Measurements from ENCODE around the gene ABLIM2. TPM values are rescaled to one million over a fixed set of nuclear protein-coding genes. Genes with fewer than 3 reads are reported as not detected.
A peak's percentile ranks its signal among the peaks of the same experiment; 100 is the strongest.

Gene ABLIM2
- total RNA-seq, 1 experiment from 2014 or later: 1.0 TPM

DNA sequence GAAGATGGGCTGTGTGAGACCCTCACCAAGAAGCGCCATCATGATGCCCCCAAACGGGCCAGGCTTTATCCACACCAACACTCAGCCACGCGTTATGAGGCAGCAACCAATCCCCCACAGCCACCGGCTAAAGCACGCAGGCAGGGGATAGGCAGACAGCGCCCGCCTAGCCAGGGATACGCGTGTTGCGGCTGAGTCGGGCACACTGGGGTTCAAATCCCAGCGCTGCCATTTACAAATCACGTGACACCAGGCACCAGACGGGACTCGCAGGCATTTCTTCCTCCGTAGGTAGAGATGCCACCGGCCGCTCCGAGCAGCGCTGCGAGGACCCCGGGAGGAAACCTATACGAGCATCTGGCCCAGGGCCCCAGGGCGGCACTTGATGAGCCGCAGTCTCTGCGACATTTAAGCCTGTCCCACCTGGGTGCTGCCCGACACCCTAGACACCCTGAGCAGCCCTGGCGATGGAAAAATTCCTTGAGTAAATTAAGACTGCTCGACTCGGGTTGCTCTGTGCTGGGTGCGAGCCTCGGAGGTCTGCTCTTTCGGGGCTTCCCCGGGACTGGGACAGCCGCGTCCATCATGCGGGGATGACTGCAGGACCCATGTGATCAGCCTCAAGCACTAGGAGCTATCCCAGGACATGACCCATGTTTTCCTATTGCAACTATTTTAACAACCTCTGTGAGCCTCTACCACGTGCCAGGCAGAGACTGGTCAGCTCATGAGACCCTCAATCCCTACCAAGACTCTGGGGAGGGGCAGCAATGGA, 6.3 kb downstream of the ABLIM2 start:
- no peak overlapping the region for H3K4me3 Mint-ChIP-seq

More for the DNA sequence above, 6.3 kb downstream of the ABLIM2 start:
- H3K27ac ChIP-seq (ENCODE audit: insufficient read length, low read depth, low read length): no peak overlapping the region
- no peak overlapping the region for H2BK12ac ChIP-seq (ENCODE audit: insufficient read length, low read depth, low read length)
- H2BK5ac ChIP-seq (ENCODE audit: insufficient read length, low read length): no peak overlapping the region
- H3K9me3 ChIP-seq (ENCODE audit: control insufficient read depth, low read depth, low read length): no peaks in the 10 kb centered on the region
- no peak overlapping the region for H2BK15ac ChIP-seq (ENCODE audit: low read depth, low read length)
- no peak overlapping the region for H2BK20ac ChIP-seq (ENCODE audit: low read depth, low read length, poor library complexity, severe bottlenecking)
- H4K5ac ChIP-seq (ENCODE audit: insufficient read length, low read depth, low read length): no peak overlapping the region
- no peak for DNase-seq
- no CpG with 5 or more reads among the region's 39 CpGs for WGBS (ENCODE audit: extremely low coverage, insufficient read length, low lambda C conversion rate)
- no peak overlapping the region for H3K23ac ChIP-seq (ENCODE audit: insufficient read length, low read depth, low read length)
- H3K14ac ChIP-seq (ENCODE audit: insufficient read depth, low read length): no peak overlapping the region
- H3K4me1 ChIP-seq (ENCODE audit: insufficient read depth, low read length): no peaks in the 10 kb centered on the region; the same call in 1 of the 2 replicates
- H3K36me3 Mint-ChIP-seq (ENCODE audit: insufficient read depth in 1 of 3, low read depth in 3 of 3): no peaks in the 10 kb centered on the region
- H3K56ac ChIP-seq (ENCODE audit: insufficient read length, low read depth, low read length): no peak overlapping the region
- H3K4me1 Mint-ChIP-seq: peaks cover 9 to 16% of the 10 kb centered on the region in 2 experiments
- H2AFZ ChIP-seq (ENCODE audit: low read length): no peak overlapping the region
- no peak overlapping the region for H4K91ac ChIP-seq (ENCODE audit: insufficient read length, low read depth, low read length)
- H2AK5ac ChIP-seq (ENCODE audit: insufficient read length, low read length): peak overlapping the region; percentile 23
- TF ChIP-seq, protein P1, sequence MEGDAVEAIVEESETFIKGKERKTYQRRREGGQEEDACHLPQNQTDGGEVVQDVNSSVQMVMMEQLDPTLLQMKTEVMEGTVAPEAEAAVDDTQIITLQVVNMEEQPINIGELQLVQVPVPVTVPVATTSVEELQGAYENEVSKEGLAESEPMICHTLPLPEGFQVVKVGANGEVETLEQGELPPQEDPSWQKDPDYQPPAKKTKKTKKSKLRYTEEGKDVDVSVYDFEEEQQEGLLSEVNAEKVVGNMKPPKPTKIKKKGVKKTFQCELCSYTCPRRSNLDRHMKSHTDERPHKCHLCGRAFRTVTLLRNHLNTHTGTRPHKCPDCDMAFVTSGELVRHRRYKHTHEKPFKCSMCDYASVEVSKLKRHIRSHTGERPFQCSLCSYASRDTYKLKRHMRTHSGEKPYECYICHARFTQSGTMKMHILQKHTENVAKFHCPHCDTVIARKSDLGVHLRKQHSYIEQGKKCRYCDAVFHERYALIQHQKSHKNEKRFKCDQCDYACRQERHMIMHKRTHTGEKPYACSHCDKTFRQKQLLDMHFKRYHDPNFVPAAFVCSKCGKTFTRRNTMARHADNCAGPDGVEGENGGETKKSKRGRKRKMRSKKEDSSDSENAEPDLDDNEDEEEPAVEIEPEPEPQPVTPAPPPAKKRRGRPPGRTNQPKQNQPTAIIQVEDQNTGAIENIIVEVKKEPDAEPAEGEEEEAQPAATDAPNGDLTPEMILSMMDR (conservative IDR thresholded peaks at IDR 0.05): no peak
- H3K27me3 Mint-ChIP-seq (ENCODE audit: low read depth): peaks cover 21% of the 10 kb centered on the region
- no peak overlapping the region for H3K4ac ChIP-seq (ENCODE audit: low read depth, low read length)
- no peaks in the 10 kb centered on the region for H3K9me3 Mint-ChIP-seq
- no peak overlapping the region for H3K18ac ChIP-seq (ENCODE audit: insufficient read length, low read depth, low read length)
- H3K79me1 ChIP-seq (ENCODE audit: insufficient read depth, low read depth, low read length, poor library complexity, severe bottlenecking): no peaks in the 10 kb centered on the region
- H3K9ac ChIP-seq (ENCODE audit: extremely low read depth, insufficient read length, low read length): no peak overlapping the region
- no peak overlapping the region for H3T11ph ChIP-seq (ENCODE audit: low read length)
- H4K20me1 ChIP-seq (ENCODE audit: control insufficient read depth, insufficient read depth, insufficient read length): no peaks in the 10 kb centered on the region
- no peaks in the 10 kb centered on the region for H3K79me2 ChIP-seq (ENCODE audit: insufficient read depth, low read length)
- no peaks in the 10 kb centered on the region for H3K23me2 ChIP-seq (ENCODE audit: insufficient read length, low read depth, low read length, poor library complexity, severe bottlenecking)
- peaks cover 2% of the 10 kb centered on the region; the same call in 1 of the 2 replicates for H3K27me3 ChIP-seq (ENCODE audit: insufficient read depth, low read length)
- H3K27ac Mint-ChIP-seq: peak overlapping the region in 1 of 3 experiments; percentile 70; a peak in 1 of 7 replicates
- no peak overlapping the region for H3K4me2 ChIP-seq (ENCODE audit: insufficient read depth, insufficient read length, low read length)
- no peak overlapping the region for H4K8ac ChIP-seq (replicated peaks; ENCODE audit: insufficient read length, low read depth, low read length)
- H2BK120ac ChIP-seq (ENCODE audit: low read depth, low read length, poor library complexity, severe bottlenecking): no peak overlapping the region
